ENCODE data around the gene POLR3GL. TPM values are rescaled to one million over a fixed set of nuclear protein-coding genes. Genes with fewer than 3 reads are reported as not detected.

POLR3GL gene
- total RNA-seq, 1 donor from 2014 or later: 12.0 TPM

- Mint-ChIP-seq H3K27me3 (ENCODE audit: insufficient read depth, low read depth) (no peaks in the 10 kb centered on the region), H3K36me3 (peaks cover 19% of the 10 kb centered on the region), H3K4me3 (no peak overlapping the region), H3K27ac (no peak overlapping the region), H3K4me1 (peaks cover 28% of the 10 kb centered on the region), H3K9me3 (no peaks in the 10 kb centered on the region)
- Histone ChIP-seq H3K36me3 (no peaks in the 10 kb centered on the region), H2AFZ (replicated peaks) (no peak overlapping the region), H3K9me3 (ENCODE audit: low read depth) (no peaks in the 10 kb centered on the region), H3K27ac (no peak overlapping the region), H3K4me1 (no peaks in the 10 kb centered on the region), H3F3A (ENCODE audit: low read depth) (no peaks in the 10 kb centered on the region), H3K4me3 (no peak overlapping the region), H3K4me2 (no peak overlapping the region), H3K27me3 (no peaks in the 10 kb centered on the region), H4K20me1 (ENCODE audit: low read depth) (no peaks in the 10 kb centered on the region), H3K79me2 (ENCODE audit: low read depth) (no peaks in the 10 kb centered on the region), H3K9ac (no peak overlapping the region)
- TF ChIP-seq EZH2 (IDR thresholded peaks at IDR 0.05) (no peak), CTCF (IDR thresholded peaks at IDR 0.05) (no peak), EZH2phosphoT487 (IDR thresholded peaks at IDR 0.05) (no peak)
- no peak for DNase-seq (ENCODE audit: low spot score)
Observed at GRCh38 chr1:145949219-145949618, 15.3 kb upstream of the POLR3GL start.

- Histone ChIP-seq H4K20me1 (ENCODE audit: low read depth) (no peaks in the 10 kb centered on the region), H3K36me3 (no peaks in the 10 kb centered on the region), H3K4me1 (no peaks in the 10 kb centered on the region), H3K27ac (no peak overlapping the region), H3K4me2 (no peak overlapping the region), H3F3A (ENCODE audit: low read depth) (no peaks in the 10 kb centered on the region), H3K9ac (no peak overlapping the region), H3K79me2 (ENCODE audit: low read depth) (no peaks in the 10 kb centered on the region), H3K4me3 (no peak overlapping the region), H3K27me3 (peaks cover 18% of the 10 kb centered on the region), H2AFZ (replicated peaks) (no peak overlapping the region), H3K9me3 (ENCODE audit: low read depth) (no peaks in the 10 kb centered on the region)
- H3K9me3 Mint-ChIP-seq: no peaks in the 10 kb centered on the region
- no peak overlapping the region for H3K4me3 Mint-ChIP-seq
- peaks cover 44% of the 10 kb centered on the region for H3K4me1 Mint-ChIP-seq
- DNase-seq (ENCODE audit: low spot score): no peak
- no peak for TF ChIP-seq EZH2phosphoT487 (IDR thresholded peaks at IDR 0.05)
- no peak for TF ChIP-seq CTCF (IDR thresholded peaks at IDR 0.05)
- no peak for TF ChIP-seq EZH2 (IDR thresholded peaks at IDR 0.05)
- peak overlapping the region; percentile 69 for H3K27ac Mint-ChIP-seq
- H3K36me3 Mint-ChIP-seq: peaks cover 15% of the 10 kb centered on the region
- no peaks in the 10 kb centered on the region for H3K27me3 Mint-ChIP-seq (ENCODE audit: insufficient read depth, low read depth)
Observed at GRCh38 chr1:145951526-145951925, 13.0 kb upstream of the POLR3GL start.

- peaks cover 8% of the 10 kb centered on the region for H3F3A ChIP-seq (ENCODE audit: low read depth)
- H3K9me3 Mint-ChIP-seq: no peaks in the 10 kb centered on the region
- H3K9me3 ChIP-seq (ENCODE audit: low read depth): no peaks in the 10 kb centered on the region
- peaks cover 10% of the 10 kb centered on the region for H3K36me3 Mint-ChIP-seq
- H3K27ac Mint-ChIP-seq: no peak overlapping the region
- peaks cover 46% of the 10 kb centered on the region for H3K4me1 Mint-ChIP-seq
- no peak overlapping the region for H3K4me3 Mint-ChIP-seq
- H3K4me2 ChIP-seq: no peak overlapping the region
- H4K20me1 ChIP-seq (ENCODE audit: low read depth): no peaks in the 10 kb centered on the region
- H3K9ac ChIP-seq: no peak overlapping the region
- peaks cover 26% of the 10 kb centered on the region for H3K27me3 ChIP-seq
- H3K4me3 ChIP-seq: no peak overlapping the region
- no peak for TF ChIP-seq EZH2phosphoT487 (IDR thresholded peaks at IDR 0.05)
- TF ChIP-seq EZH2 (IDR thresholded peaks at IDR 0.05): no peak
- no peak for TF ChIP-seq CTCF (IDR thresholded peaks at IDR 0.05)
- peaks cover 5% of the 10 kb centered on the region for H3K4me1 ChIP-seq
- H2AFZ ChIP-seq (replicated peaks): no peak overlapping the region
- H3K36me3 ChIP-seq: no peaks in the 10 kb centered on the region
- H3K79me2 ChIP-seq (ENCODE audit: low read depth): no peaks in the 10 kb centered on the region
- no peak for DNase-seq (ENCODE audit: low spot score)
- no peak overlapping the region for H3K27ac ChIP-seq
- no peaks in the 10 kb centered on the region for H3K27me3 Mint-ChIP-seq (ENCODE audit: insufficient read depth, low read depth)
Observed at GRCh38 chr1:145952903-145953302, 11.6 kb upstream of the POLR3GL start.

Data from neural progenitor cell (in vitro differentiated cells).